ENCODE data around the gene C9.
"Not testable (repeated sequence)": the region's sequence is repeated elsewhere in the genome, so short reads cannot be mapped to it uniquely, and the experiment has no call there.

The C9 gene

GRCh38 chr5:39371367-39371635 lies 7.0 kb upstream of the C9 start:
- no peak for DNase-seq (ENCODE audit: low read depth)

DNA sequence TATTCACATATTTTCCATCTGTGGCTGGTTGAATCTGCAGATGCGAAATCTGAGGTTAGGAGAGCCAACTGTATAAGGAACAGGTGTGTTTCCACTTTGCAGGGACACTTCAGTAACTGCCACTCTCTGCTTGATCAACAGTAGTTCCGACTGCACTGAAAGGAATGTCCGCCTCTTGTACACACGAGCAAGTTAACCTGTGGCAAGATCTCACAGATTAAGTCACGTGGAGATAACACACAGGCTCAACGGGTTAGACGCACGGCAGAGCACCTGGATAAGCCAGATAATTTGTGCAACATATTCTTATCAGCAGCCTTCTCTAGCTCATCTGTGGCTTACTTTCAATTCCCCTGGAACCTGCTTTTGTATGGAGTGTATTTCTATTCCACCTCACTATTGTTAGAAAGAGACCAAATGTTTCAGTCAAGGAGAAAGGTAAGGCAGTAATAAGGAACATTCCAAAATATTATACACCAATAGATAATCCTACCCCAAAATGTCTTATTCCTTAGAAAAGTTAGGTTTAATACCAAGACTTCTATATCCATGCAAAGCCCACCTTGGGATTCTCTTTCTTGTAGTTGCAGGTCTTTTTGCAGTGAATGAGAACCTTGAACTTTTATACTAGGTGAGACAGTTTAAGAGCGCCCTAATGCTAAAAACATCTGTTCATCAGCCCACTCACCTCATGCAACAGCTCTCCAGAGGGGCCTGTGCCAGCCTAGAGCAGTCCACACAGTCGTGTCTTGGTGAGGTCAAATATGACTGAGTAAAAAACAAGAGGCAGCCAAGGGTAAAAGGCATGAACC lies 6.5 kb upstream of the C9 start:
- DNase-seq (ENCODE audit: low read depth) = no peak

GRCh38 chr5:39369123-39369815 lies 5.0 kb upstream of the C9 start:
- no peak for DNase-seq (ENCODE audit: low read depth)

DNA sequence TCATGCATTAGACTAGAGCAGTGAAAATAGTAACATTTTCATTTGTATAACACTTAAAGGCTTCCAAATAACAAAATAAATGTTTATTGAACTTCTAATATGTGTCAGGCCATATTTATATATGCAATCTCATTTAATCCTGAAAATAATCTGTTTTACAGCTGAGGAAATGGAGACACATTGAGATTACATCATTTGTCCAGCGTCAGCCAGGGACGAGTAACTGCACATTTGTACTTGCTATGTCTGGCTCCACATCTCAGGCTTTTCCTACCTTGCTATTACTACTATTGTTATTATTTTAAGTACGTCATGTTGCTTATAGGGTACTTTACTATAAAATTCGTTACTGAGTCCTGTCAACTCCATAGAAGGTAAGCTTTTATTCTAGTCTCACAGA lies 3.8 kb upstream of the C9 start:
- DNase-seq (ENCODE audit: low read depth) = no peak

DNA sequence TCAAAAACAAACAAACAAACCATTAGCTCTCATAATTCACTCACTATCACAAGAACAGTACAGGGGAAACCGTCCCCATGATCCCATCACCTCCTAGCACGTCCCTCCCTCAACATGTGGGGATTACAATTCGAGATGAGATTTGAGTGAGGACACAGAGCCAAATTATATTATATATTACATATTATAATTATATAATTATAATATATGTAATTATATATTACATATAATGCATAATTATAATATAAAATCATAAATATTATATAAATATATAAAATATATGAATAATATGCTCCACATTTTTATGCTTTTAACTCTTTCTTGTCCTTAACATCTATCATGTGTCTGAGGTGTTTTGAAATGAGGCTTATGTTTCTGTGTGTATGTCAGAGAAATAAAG lies 3.4 kb upstream of the C9 start:
- no peak for DNase-seq (ENCODE audit: low read depth)

- no peak for DNase-seq (ENCODE audit: low read depth)
Measured at GRCh38 chr5:39363217-39363616, 1.1 kb downstream of the C9 start.

DNA sequence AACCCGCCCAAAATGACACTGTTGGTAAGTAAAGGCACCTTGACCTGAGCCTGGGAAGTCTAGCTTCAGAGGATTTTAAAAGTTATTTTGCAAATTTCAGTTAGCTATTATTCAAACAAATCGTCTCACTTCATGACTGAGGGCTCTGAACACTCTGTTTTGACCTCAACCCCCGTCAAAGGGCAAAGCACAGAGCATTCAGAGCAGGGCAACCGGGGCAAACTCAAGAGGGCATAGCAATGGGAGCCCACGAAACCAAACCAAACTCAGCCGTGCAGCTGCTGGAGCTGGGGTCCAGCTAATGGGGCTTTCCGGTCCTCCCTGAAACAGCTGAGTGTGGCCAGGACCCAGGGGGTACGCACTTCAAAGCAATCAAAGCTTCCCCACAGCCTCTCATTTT lies 1.6 kb downstream of the C9 start:
- DNase-seq (ENCODE audit: low read depth) = no peak

DNA sequence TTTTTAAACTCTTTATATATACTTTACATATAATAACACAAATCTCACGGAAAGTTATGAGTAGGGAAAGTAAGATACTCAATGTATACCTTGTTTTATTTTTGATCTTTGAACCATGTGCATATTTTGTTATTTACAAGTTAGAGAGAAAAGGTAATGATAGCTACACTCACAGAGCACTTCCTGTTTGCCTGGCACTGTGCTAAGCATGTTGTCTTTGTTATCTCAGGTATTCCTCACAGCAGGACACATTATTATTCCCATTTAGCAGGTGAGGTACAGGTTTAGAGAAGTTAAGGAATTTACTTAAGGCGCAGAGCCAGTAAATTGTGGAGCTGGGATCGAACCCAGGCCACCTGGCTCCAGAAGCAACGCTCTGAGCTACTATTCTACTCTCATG lies 3.0 kb downstream of the C9 start:
- no peak for DNase-seq (ENCODE audit: low read depth)

DNA sequence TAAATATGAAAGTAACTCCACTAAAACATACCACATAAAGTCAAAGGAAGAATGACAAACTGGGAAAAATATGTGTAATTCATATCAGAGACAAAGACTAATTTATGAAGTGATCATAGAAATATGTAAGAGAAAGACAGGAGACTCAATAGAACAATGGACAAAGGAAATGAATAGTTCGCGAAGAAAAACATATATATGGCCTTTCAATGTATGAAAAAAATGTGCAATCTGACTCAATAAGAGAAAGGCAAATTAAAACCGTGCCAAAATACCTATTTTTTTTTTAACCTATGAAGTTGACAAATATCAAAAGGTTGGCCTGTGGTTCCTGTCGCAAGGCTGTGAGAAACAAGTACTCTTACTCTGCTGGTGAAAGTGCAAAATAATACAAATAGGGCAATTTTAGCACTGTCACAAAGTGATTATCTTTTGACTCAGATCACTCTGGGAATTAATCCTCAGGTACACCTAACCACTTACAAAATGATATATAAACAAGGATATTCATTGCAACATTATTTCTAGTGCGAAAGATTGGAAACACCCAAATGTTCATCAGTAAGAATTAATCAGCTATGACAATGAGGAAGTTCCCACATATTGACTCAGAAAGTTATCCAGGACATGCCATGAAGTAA lies 3.7 kb downstream of the C9 start:
- no peak for DNase-seq (ENCODE audit: low read depth)

GRCh38 chr5:39356263-39356662 lies 8.0 kb downstream of the C9 start:
- DNase-seq (ENCODE audit: low read depth) = no peak

DNA sequence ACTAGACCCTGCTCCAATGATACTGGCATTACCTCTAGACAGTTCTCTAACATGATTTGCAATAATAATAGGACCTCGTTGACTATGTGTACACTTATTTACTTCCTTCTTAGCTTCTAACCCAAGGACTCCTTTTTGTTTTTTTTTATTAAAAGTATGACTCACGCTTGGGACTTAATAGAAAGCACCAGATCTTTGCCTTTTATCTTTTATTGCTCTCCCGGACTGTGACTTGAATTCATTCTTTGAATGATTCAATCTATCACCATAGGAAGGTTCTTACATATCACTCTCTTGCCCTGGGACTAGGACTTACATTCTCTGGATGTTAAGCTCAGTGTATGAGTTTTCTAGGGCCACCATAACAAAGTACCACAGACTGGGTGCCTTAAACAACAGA lies 9.0 kb downstream of the C9 start:
- no peak for DNase-seq (ENCODE audit: low read depth)

DNA sequence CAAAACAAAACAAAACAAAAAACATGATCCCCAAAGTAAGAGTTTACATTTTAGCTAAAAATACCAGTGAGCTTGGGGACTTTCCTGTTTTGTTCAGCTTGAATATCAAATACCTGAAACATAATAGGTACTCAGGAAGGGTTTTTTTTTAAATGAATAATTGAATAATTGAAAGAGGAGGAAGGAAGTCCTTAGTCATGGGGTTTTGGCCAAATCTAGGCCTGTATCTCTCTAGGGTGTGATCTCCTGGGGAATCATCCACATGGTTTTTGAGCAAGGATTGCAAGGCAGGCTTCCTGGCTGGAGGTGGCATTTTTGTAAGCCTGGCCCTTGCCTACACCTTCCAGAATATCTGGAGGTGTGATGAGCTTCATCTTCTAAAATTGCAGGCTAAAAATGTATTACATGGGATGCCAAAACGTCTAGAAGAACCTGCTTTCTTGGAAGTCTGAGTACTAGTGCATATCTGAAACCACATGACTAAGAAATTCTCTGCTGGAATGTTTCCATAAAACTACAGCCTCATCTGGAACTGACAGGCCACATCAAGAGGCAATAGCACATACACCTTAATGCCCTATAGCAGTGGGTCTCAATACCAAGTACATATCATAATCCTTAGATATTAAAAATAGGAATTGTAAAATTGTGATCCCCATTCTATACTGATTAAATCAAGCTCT lies 10.4 kb downstream of the C9 start:
- no peak for DNase-seq (ENCODE audit: low read depth)

DNA sequence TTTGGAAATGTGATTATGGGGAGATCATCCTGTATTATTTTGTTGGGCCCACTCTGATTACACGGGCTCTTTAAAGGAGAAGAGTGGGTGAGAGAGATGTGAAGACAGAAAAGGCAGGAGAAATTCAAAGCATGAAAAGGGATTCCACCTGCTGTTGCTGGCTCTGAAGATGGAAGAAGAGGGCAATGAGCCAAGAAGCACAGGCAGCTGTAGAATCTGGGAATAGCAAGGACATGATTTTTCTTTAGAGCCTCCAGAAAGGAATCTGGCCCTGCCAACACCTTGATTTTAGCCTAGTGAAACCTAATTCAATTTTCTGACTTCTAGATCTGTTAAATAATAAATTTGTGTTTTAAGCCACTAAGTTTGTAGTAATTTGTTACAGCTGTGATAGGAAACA lies 11.3 kb downstream of the C9 start:
- DNase-seq (ENCODE audit: low read depth) = no peak

- no peak for DNase-seq (ENCODE audit: low read depth)
Measured at GRCh38 chr5:39352170-39352569, 12.1 kb downstream of the C9 start.

GRCh38 chr5:39349484-39349883 lies 14.8 kb downstream of the C9 start:
- no peak for DNase-seq (ENCODE audit: low read depth)

DNA sequence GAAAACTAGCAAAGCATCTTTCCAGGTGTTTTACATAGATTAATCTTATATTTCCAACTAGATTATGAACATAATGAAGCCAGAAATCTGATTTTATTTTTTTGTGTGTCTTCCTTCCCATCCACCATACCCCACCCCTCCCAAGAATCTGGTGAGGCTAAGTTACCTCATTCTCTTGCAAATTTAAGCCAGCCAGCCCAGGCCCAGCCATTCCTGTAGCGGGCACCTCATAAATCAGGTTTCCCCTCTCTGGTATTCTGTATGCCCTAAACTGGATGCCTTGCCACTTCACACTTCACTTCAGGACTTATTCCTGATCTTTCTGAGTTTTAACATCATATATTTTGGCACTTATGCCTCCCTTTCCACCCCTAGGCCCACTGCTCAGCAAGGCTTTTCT lies 21.8 kb downstream of the C9 start:
- DNase-seq (ENCODE audit: low read depth) = no peak

- no peak for DNase-seq (ENCODE audit: low read depth)
Measured at GRCh38 chr5:39341896-39342295, 22.4 kb downstream of the C9 start.

DNA sequence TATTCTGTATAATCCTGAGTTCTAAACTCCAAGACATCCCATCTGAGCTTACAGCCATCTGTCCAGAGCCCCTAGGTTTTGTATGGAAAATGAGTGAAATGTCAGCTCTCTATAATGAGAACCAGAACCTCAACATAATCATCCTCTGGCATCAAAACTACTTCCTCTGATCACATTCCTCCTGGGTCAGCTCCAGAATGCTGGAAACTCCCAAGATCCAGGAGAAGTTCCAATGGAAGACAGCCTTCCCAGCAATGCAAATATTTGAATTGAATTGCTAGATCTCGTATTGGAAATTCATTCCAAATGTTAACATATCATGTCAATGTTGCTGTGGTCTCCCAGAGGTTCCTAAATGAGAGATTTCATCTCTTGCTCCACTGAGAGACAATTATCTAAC lies 23.8 kb downstream of the C9 start:
- DNase-seq (ENCODE audit: low read depth) = no peak

- no peak for DNase-seq (ENCODE audit: low read depth)
Measured at GRCh38 chr5:39337252-39337915, 26.9 kb downstream of the C9 start.

DNA sequence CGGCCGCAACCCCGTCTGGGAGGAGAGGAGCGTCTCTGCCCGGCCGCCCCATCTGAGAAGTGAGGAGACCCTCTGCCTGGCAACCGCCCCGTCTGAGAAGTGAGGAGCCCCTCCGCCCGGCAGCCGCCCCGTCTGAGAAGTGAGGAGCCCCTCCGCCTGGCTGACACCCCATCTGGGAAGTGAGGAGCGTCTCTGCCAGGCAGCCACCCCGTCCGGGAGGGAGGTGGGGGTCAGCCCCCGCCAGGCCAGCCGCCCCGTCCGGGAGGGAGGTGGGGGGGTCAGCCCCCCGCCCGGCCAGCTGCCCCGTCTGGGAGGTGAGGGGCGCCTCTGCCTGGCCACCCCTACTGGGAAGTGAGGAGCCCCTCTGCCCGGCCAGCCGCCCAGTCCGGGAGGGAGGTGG lies 30.0 kb downstream of the C9 start:
- DNase-seq (ENCODE audit: low read depth) = not testable (repeated sequence)

GRCh38 chr5:39333104-39333503 lies 31.2 kb downstream of the C9 start:
- DNase-seq (ENCODE audit: low read depth) = no peak

- DNase-seq (ENCODE audit: low read depth) = no peak
Measured at GRCh38 chr5:39331861-39332381, 32.4 kb downstream of the C9 start.

Measured in activated T-cell treated with anti-CD3 and anti-CD28 coated beads for 24 hours (primary cell).